Endothelial cell (in vitro differentiated cells): ENCODE measurements around the gene PLD4. TPM values are rescaled to one million over a fixed set of nuclear protein-coding genes. Genes with fewer than 3 reads are reported as not detected.
A peak's percentile ranks its signal among the peaks of the same experiment; 100 is the strongest.
"Not testable (repeated sequence)": the region's sequence is repeated elsewhere in the genome, so short reads cannot be mapped to it uniquely, and the experiment has no call there.

Source experiments
- DNase-seq: peaks from one replicate; pipeline ENCODE4 v3.0.0; 2021; ENCODE audit warnings: low spot score
- H3K27ac Mint-ChIP-seq: one replicate; pipeline ENCODE4 v1.8.0; 2021; ENCODE audit warnings: mixed read lengths, inconsistent platforms; ENCODE audit not compliant: unreplicated experiment
- H3K27me3 Mint-ChIP-seq: one replicate; pipeline ENCODE4 v1.8.0; 2021; ENCODE audit warnings: mild to moderate bottlenecking, moderate library complexity, mixed read lengths, inconsistent platforms; ENCODE audit not compliant: unreplicated experiment
- H3K36me3 Mint-ChIP-seq: one replicate; pipeline ENCODE4 v1.8.0; 2021; ENCODE audit warnings: mild to moderate bottlenecking, low read depth, mixed read lengths, inconsistent platforms; ENCODE audit not compliant: unreplicated experiment
- H3K4me1 Mint-ChIP-seq: one replicate; pipeline ENCODE4 v1.8.0; 2021; ENCODE audit warnings: mild to moderate bottlenecking, mixed read lengths, inconsistent platforms; ENCODE audit not compliant: unreplicated experiment
- H3K4me3 Mint-ChIP-seq: one replicate; pipeline ENCODE4 v1.8.0; 2021; ENCODE audit warnings: mild to moderate bottlenecking, mixed read lengths, inconsistent platforms; ENCODE audit not compliant: unreplicated experiment
- H3K9me3 Mint-ChIP-seq: one replicate; pipeline ENCODE4 v1.8.0; 2021; ENCODE audit warnings: mixed read lengths, inconsistent platforms; ENCODE audit not compliant: unreplicated experiment
- CTCF ChIP-seq: fragments of 200-600 bp; sonication (generic); IDR thresholded peaks from one replicate; pipeline ENCODE4 v1.5.0; 2021; ENCODE audit warnings: antibody characterized with exemption; ENCODE audit not compliant: unreplicated experiment
- total RNA-seq: library from RNA; stranded (reverse); fragmentation: NEBNext Ultra II Directional; extraction: Animal tissue kit (Norgen Biotek cat#: 25700); gene quantifications from one replicate; pipeline ENCODE4 v1.2.1, GENCODE V29; 2021; ENCODE audit not compliant: unreplicated experiment

Gene PLD4
- total RNA-seq, 1 donor from 2014 or later, result 1.3 TPM

- TF ChIP-seq CTCF, result no peak
- no peaks in the 10 kb centered on the region for H3K9me3 Mint-ChIP-seq
- peaks cover 16% of the 10 kb centered on the region for H3K36me3 Mint-ChIP-seq
- no peak for DNase-seq
- H3K4me1 Mint-ChIP-seq, result peaks cover 10% of the 10 kb centered on the region
- peaks cover 17% of the 10 kb centered on the region for H3K27me3 Mint-ChIP-seq
- H3K4me3 Mint-ChIP-seq, result no peak overlapping the region
- H3K27ac Mint-ChIP-seq, result no peak overlapping the region
Measured at GRCh38 chr14:104939666-104940410, 15.2 kb downstream of the PLD4 start.

GRCh38 chr14:104940526-104941150 lies 16.0 kb downstream of the PLD4 start:
- peak overlapping the region; percentile 1 for H3K27ac Mint-ChIP-seq
- H3K4me1 Mint-ChIP-seq, result peaks cover 10% of the 10 kb centered on the region
- DNase-seq, result no peak
- H3K9me3 Mint-ChIP-seq, result no peaks in the 10 kb centered on the region
- H3K27me3 Mint-ChIP-seq, result peaks cover 14% of the 10 kb centered on the region
- peaks cover 16% of the 10 kb centered on the region for H3K36me3 Mint-ChIP-seq
- TF ChIP-seq CTCF, result no peak
- H3K4me3 Mint-ChIP-seq, result peak overlapping the region; percentile 6

GRCh38 chr14:104941508-104942365 lies 17.1 kb downstream of the PLD4 start:
- no peak overlapping the region for H3K27ac Mint-ChIP-seq
- peaks cover 10% of the 10 kb centered on the region for H3K4me1 Mint-ChIP-seq
- no peak overlapping the region for H3K4me3 Mint-ChIP-seq

GRCh38 chr14:104942586-104942985 lies 17.9 kb downstream of the PLD4 start:
- no peak for TF ChIP-seq CTCF
- Mint-ChIP-seq H3K27me3 (peaks cover 10% of the 10 kb centered on the region), H3K36me3 (peaks cover 19% of the 10 kb centered on the region), H3K27ac (no peak overlapping the region), H3K9me3 (no peaks in the 10 kb centered on the region), H3K4me1 (peaks cover 4% of the 10 kb centered on the region), H3K4me3 (peak overlapping the region; percentile 59)
- no peak for DNase-seq

More at GRCh38 chr14:104941508-104942365, 17.1 kb downstream of the PLD4 start:
- TF ChIP-seq CTCF, result no peak
- Mint-ChIP-seq H3K36me3 (peaks cover 16% of the 10 kb centered on the region), H3K27me3 (peaks cover 10% of the 10 kb centered on the region), H3K9me3 (no peaks in the 10 kb centered on the region)
- no peak for DNase-seq

- H3K4me1 Mint-ChIP-seq, H3K4me3 Mint-ChIP-seq, DNase-seq, H3K9me3 Mint-ChIP-seq, H3K27me3 Mint-ChIP-seq, H3K27ac Mint-ChIP-seq: not testable (repeated sequence)
- peaks cover 11% of the 10 kb centered on the region for H3K36me3 Mint-ChIP-seq
Measured at GRCh38 chr14:104943216-104944015, 18.7 kb downstream of the PLD4 start.

GRCh38 chr14:104944016-104944308 lies 19.3 kb downstream of the PLD4 start:
- H3K27ac Mint-ChIP-seq, H3K4me3 Mint-ChIP-seq, H3K9me3 Mint-ChIP-seq, H3K27me3 Mint-ChIP-seq, DNase-seq, H3K4me1 Mint-ChIP-seq: not testable (repeated sequence)
- H3K36me3 Mint-ChIP-seq, result peaks cover 10% of the 10 kb centered on the region

GRCh38 chr14:104944436-104945205 lies 19.9 kb downstream of the PLD4 start:
- H3K4me1 Mint-ChIP-seq, H3K27me3 Mint-ChIP-seq, H3K27ac Mint-ChIP-seq, H3K4me3 Mint-ChIP-seq, H3K9me3 Mint-ChIP-seq, DNase-seq: not testable (repeated sequence)
- peaks cover 10% of the 10 kb centered on the region for H3K36me3 Mint-ChIP-seq
